ENCODE data around the gene PTK6. TPM values are rescaled to one million over a fixed set of nuclear protein-coding genes. Genes with fewer than 3 reads are reported as not detected.
A peak's percentile ranks its signal among the peaks of the same experiment; 100 is the strongest.

PTK6 gene
- total RNA-seq, 1 donor from 2014 or later, result 0.12 TPM

DNA sequence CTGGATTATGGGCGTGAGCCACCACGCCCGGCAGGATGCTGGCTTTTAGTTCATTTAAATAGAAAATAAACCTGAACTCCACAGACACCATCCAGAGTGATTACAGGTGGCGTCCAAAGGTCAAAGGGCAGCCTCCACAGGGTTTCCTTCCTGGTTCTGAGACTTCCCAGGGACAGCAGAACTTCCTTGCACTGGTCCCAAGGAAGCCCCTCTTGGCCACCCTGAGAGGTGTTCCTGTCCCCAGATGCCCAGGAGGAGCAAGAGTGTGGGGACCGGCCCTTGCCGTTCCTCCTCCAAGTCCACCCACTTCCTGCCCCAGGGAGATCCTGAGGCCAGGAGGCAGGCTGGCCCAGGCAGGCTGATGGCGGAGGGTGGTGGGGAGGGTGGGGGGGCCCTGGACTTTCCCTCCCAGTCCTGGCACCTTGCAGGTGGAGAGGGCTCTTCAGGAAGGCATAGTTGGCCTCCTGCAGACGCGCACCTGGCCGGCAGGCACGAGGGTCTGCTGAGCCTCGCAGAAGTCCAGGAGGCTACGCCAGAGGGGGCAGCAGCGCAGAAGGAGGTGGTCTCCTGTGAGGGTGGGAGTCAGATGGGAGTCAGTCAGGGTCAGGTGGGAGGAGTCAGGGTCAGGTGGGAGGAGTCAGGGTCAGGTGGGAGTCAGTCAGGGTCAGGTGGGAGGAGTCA lies 21.8 kb upstream of the PTK6 start:
- Mint-ChIP-seq H3K4me3 (no peak overlapping the region), H3K4me1 (ENCODE audit: unreplicated experiment) (peaks cover 3% of the 10 kb centered on the region), H3K27me3 (no peaks in the 10 kb centered on the region), H3K9me3 (no peaks in the 10 kb centered on the region), H3K27ac (no peak overlapping the region), H3K36me3 (peaks cover 3% of the 10 kb centered on the region)
- no peak for DNase-seq (ENCODE audit: extremely low spot score, unreplicated experiment)
- TF ChIP-seq, protein P1, sequence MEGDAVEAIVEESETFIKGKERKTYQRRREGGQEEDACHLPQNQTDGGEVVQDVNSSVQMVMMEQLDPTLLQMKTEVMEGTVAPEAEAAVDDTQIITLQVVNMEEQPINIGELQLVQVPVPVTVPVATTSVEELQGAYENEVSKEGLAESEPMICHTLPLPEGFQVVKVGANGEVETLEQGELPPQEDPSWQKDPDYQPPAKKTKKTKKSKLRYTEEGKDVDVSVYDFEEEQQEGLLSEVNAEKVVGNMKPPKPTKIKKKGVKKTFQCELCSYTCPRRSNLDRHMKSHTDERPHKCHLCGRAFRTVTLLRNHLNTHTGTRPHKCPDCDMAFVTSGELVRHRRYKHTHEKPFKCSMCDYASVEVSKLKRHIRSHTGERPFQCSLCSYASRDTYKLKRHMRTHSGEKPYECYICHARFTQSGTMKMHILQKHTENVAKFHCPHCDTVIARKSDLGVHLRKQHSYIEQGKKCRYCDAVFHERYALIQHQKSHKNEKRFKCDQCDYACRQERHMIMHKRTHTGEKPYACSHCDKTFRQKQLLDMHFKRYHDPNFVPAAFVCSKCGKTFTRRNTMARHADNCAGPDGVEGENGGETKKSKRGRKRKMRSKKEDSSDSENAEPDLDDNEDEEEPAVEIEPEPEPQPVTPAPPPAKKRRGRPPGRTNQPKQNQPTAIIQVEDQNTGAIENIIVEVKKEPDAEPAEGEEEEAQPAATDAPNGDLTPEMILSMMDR (conservative IDR thresholded peaks at IDR 0.05), result no peak

DNA sequence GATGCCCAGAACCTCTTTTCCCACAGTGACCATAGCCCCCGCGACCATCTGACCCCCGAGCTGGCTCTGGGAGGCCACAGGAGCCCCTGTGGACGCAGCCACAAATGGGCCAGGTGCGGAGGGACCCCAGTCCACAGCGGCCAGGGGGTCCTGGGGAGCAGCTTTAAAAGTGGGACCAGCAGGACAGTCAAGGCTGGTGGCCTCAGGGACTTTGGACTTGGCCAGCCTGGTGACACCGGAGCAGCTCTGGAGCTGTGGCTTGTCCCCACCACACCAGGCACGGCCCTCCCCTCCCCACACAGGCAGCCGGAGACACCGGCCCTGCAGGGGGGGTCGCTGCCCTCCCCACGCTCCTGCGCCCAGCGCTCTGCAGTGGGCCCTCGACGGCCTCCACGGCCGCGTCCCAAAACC lies 20.3 kb upstream of the PTK6 start:
- Mint-ChIP-seq H3K27me3 (no peaks in the 10 kb centered on the region), H3K27ac (no peak overlapping the region), H3K36me3 (peaks cover 3% of the 10 kb centered on the region), H3K9me3 (no peaks in the 10 kb centered on the region), H3K4me1 (ENCODE audit: unreplicated experiment) (peaks cover 3% of the 10 kb centered on the region), H3K4me3 (peak overlapping the region; percentile 55)
- TF ChIP-seq, protein P1 (conservative IDR thresholded peaks at IDR 0.05), result no peak
- no peak for DNase-seq (ENCODE audit: extremely low spot score, unreplicated experiment)

DNA sequence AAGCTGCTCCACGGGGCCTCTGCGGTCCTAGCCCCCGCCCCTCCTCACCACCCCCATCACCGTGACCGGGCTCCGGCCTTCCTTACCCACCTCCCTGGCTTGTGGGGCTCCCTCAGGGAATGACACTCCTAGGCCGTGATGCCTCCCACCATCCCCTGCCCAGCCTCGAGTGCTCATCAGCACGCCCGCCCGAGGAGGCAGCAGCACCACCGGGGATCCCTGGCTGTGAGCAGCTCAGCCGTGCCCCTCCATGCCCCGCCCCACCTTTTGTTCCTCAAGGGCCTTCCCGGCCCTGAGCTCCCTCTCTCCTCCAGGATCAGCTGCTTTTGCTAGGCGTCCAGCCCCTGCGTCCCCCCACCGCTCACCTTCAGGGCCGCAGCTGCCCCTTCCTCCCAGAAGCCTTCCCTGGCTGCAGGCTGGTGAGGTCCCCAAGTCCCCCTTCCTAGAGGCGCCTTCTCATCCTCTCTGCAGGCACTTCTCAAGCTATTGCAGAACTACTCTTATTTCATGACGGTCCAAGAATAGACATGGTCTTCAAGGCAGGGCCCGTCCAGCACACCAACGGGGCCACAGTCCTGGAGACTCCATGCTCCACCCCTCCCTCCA lies 19.8 kb upstream of the PTK6 start:
- Mint-ChIP-seq H3K27ac (no peak overlapping the region), H3K9me3 (no peaks in the 10 kb centered on the region), H3K27me3 (no peaks in the 10 kb centered on the region), H3K4me3 (peak overlapping the region; percentile 55), H3K4me1 (ENCODE audit: unreplicated experiment) (peaks cover 3% of the 10 kb centered on the region), H3K36me3 (peaks cover 3% of the 10 kb centered on the region)
- TF ChIP-seq, protein P1 (conservative IDR thresholded peaks at IDR 0.05), result no peak
- no peak for DNase-seq (ENCODE audit: extremely low spot score, unreplicated experiment)

DNA sequence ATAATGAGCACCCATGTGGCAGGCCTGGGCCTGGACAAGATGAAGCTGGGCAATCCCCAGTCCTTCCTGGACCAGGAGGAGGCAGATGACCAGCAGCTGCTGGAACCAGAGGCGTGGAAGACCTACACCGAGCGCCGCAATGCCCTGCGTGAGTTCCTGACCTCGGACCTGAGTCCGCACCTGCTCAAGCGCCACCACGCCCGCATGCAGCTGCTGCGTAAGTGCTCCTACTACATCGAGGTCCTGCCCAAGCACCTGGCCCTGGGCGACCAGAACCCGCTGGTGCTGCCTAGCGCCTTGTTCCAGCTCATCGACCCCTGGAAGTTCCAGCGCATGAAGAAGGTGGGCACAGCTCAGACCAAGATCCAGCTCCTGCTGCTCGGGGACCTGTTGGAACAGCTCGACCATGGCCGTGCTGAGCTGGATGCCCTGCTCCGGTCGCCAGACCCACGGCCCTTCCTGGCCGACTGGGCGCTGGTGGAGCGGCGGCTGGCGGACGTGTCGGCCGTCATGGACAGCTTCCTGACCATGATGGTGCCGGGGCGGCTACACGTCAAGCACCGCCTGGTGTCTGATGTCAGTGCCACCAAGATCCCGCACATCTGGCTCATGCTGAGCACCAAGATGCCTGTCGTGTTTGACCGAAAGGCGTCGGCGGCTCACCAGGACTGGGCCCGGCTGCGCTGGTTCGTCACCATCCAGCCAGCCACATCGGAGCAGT lies 18.6 kb upstream of the PTK6 start:
- Mint-ChIP-seq H3K9me3 (no peaks in the 10 kb centered on the region), H3K36me3 (peaks cover 3% of the 10 kb centered on the region), H3K4me1 (ENCODE audit: unreplicated experiment) (peaks cover 3% of the 10 kb centered on the region), H3K27me3 (no peaks in the 10 kb centered on the region), H3K27ac (no peak overlapping the region), H3K4me3 (no peak overlapping the region)
- DNase-seq (ENCODE audit: extremely low spot score, unreplicated experiment), result no peak
- TF ChIP-seq, protein P1 (conservative IDR thresholded peaks at IDR 0.05), result no peak

DNA sequence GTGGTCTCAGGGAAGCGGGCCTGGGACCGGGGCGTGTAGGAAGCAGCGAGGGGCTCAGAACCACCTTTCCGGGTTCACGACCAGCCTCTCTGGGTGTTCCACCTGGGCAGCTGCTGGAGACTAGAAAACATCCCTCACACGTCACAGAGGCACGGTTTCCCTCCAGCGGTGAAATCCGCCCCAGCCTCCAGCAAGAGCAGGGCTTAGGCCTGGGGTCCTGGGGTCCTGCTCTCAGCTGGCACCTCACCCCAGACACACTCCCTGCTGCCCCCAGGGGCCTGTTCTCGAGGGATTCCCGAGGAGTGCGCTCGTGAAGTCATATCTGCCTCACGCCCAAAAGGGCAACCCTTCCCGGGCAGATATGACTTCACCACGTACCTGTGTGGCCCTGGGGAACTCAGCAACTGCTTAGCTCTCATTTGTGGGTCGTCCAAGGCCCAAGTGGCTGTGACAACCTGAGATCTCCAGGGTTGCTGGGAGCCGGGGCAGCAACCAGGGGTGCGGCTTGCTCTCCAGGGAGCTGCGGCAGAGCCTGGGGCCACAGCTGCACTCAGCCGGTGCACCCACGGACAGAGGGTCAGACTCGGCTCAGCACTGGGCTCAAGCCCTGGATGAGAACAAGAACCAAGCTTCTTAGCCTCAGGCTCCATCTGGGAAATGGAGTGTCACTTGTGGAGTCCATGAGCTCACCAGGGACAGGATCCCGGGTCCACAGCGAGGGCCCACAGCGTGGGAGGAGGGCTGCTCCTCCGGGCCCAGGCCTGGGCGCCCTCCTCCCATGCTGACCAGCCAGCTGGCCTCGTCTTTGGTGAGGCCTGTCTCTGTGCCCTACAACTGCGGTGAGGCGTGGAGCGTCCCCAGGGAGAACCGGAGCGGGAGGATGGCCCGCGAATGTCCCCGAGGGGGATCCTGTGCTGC lies 17.4 kb upstream of the PTK6 start:
- DNase-seq (ENCODE audit: extremely low spot score, unreplicated experiment), result no peak

More for the DNA sequence above, 17.4 kb upstream of the PTK6 start:
- no peak overlapping the region for H3K27ac Mint-ChIP-seq
- peak overlapping the region; percentile 74 for H3K4me3 Mint-ChIP-seq
- no peaks in the 10 kb centered on the region for H3K36me3 Mint-ChIP-seq
- no peaks in the 10 kb centered on the region for H3K27me3 Mint-ChIP-seq
- TF ChIP-seq, protein P1 (conservative IDR thresholded peaks at IDR 0.05), result no peak
- no peaks in the 10 kb centered on the region for H3K9me3 Mint-ChIP-seq
- peaks cover 3% of the 10 kb centered on the region for H3K4me1 Mint-ChIP-seq (ENCODE audit: unreplicated experiment)
